GM12878 (cell line): ENCODE results near the gene DDX51. TPM values are rescaled to one million over a fixed set of nuclear protein-coding genes. Genes with fewer than 3 reads are reported as not detected.

Experiments
- BCL3 ChIP-seq: IDR thresholded peaks from 2 replicates; pipeline ENCODE4 v1.6.1; 2011; ENCODE audit warnings: borderline replicate concordance, low read depth, mild to moderate bottlenecking, moderate library complexity, low read length; ENCODE audit not compliant: insufficient read depth, poor library complexity, severe bottlenecking
- CBFB ChIP-seq: IDR thresholded peaks from 2 replicates; pipeline ENCODE4 v1.6.1; 2016; ENCODE audit warnings: antibody characterized with exemption, low read depth
- CHD4 ChIP-seq: fragments of 200-600 bp; sonication (generic); IDR thresholded peaks from 2 replicates; pipeline ENCODE4 v1.6.1; 2016; ENCODE audit warnings: mild to moderate bottlenecking
- IRF4 ChIP-seq: IDR thresholded peaks from 2 replicates; pipeline ENCODE4 v1.6.1; 2011; ENCODE audit warnings: low read depth, low read length
- LARP7 ChIP-seq: fragments of 450-650 bp; IDR thresholded peaks from 2 replicates; pipeline ENCODE4 v1.6.1; 2017; ENCODE audit warnings: mild to moderate bottlenecking
- PAX5 ChIP-seq: IDR thresholded peaks from 2 replicates; pipeline ENCODE4 v1.6.1; 2011; ENCODE audit warnings: low read depth, low read length, borderline replicate concordance
- POU2F2 ChIP-seq: IDR thresholded peaks from 3 replicates; pipeline ENCODE4 v1.6.1; 2011; ENCODE audit warnings: low read depth, mild to moderate bottlenecking, low read length, borderline replicate concordance
- PRDM15 ChIP-seq: fragments of 450-650 bp; formaldehyde crosslinking; IDR thresholded peaks from 2 replicates; pipeline ENCODE4 v1.4.0; 2020; ENCODE audit warnings: mild to moderate bottlenecking, moderate library complexity
- RUNX3 ChIP-seq: IDR thresholded peaks from 2 replicates; pipeline ENCODE4 v1.6.1; 2012; ENCODE audit warnings: low read length, inconsistent platforms
- ZBED1 ChIP-seq: IDR thresholded peaks from 2 replicates; pipeline ENCODE4 v1.6.1; 2016; ENCODE audit warnings: borderline replicate concordance
- ZNF217 ChIP-seq: fragments of 450-650 bp; IDR thresholded peaks from 2 replicates; pipeline ENCODE4 v1.6.1; 2017; ENCODE audit warnings: antibody characterized with exemption, mild to moderate bottlenecking
- polyA plus RNA-seq, 11 experiments: library from polyadenylated mRNA; depleted of rRNA in 4 of 11; unstranded in 6 of 11; stranded (reverse) in 5 of 11; fragments of >200 nt; fragmentation: Nextera tagmentation in 4 of 11; fragmentation: Illumina TruSeq in 1 of 11; extraction: Ambion mirVana in 4 of 11; extraction: Trizol in 1 of 11; gene quantifications; 1 replicate in 1 of 11; 2 replicates in 10 of 11; pipeline versions ENCODE4 v1.2.1 to v1.2.3, GENCODE V29; 2011 to 2016; ENCODE audit warnings: inconsistent platforms in 2 of 11, missing spikeins in 2 of 11, low read depth in 1 of 11
- total RNA-seq, 4 experiments: library from RNA; depleted of rRNA in 3 of 4; stranded (reverse); fragments of >200 nt in 3 of 4; fragmentation: Illumina TruSeq in 1 of 4; extraction: Trizol in 1 of 4; gene quantifications; 2 replicates each; pipeline versions ENCODE4 v1.2.1 to v1.2.3, GENCODE V29; 2013 to 2021
- TF ChIP-seq, protein P1 (sequence below): fragments of 450-650 bp; IDR thresholded peaks from 2 replicates; pipeline ENCODE4 v1.6.1; 2016; ENCODE audit warnings: mild to moderate bottlenecking, moderate library complexity, borderline replicate concordance
- TF ChIP-seq, protein P2 (sequence below): fragments of 450-650 bp; IDR thresholded peaks from 2 replicates; pipeline ENCODE4 v1.6.1; 2017; ENCODE audit warnings: mild to moderate bottlenecking
- TF ChIP-seq, protein P3 (sequence below): IDR thresholded peaks from 2 replicates; pipeline ENCODE4 v1.6.1; 2011; ENCODE audit warnings: borderline replicate concordance, low read depth, mild to moderate bottlenecking, moderate library complexity, mixed read lengths, low read length; ENCODE audit not compliant: insufficient read depth; ENCODE audit errors: extremely low read length
- TF ChIP-seq, protein P4 (sequence below): fragments of 450-650 bp; IDR thresholded peaks from 2 replicates; pipeline ENCODE4 v1.6.1; 2017; ENCODE audit warnings: borderline replicate concordance

DDX51 gene
- total and polyA plus RNA-seq, 10 of the 15 experiments (the other 5 are each of a cell fraction or from before 2014, with no cell fraction given): 0.97 to 29.1 (median 9.8) TPM

- TF ChIP-seq, protein P1, sequence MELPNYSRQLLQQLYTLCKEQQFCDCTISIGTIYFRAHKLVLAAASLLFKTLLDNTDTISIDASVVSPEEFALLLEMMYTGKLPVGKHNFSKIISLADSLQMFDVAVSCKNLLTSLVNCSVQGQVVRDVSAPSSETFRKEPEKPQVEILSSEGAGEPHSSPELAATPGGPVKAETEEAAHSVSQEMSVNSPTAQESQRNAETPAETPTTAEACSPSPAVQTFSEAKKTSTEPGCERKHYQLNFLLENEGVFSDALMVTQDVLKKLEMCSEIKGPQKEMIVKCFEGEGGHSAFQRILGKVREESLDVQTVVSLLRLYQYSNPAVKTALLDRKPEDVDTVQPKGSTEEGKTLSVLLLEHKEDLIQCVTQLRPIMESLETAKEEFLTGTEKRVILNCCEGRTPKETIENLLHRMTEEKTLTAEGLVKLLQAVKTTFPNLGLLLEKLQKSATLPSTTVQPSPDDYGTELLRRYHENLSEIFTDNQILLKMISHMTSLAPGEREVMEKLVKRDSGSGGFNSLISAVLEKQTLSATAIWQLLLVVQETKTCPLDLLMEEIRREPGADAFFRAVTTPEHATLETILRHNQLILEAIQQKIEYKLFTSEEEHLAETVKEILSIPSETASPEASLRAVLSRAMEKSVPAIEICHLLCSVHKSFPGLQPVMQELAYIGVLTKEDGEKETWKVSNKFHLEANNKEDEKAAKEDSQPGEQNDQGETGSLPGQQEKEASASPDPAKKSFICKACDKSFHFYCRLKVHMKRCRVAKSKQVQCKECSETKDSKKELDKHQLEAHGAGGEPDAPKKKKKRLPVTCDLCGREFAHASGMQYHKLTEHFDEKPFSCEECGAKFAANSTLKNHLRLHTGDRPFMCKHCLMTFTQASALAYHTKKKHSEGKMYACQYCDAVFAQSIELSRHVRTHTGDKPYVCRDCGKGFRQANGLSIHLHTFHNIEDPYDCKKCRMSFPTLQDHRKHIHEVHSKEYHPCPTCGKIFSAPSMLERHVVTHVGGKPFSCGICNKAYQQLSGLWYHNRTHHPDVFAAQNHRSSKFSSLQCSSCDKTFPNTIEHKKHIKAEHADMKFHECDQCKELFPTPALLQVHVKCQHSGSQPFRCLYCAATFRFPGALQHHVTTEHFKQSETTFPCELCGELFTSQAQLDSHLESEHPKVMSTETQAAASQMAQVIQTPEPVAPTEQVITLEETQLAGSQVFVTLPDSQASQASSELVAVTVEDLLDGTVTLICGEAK: no peak
- TF ChIP-seq, protein P2, sequence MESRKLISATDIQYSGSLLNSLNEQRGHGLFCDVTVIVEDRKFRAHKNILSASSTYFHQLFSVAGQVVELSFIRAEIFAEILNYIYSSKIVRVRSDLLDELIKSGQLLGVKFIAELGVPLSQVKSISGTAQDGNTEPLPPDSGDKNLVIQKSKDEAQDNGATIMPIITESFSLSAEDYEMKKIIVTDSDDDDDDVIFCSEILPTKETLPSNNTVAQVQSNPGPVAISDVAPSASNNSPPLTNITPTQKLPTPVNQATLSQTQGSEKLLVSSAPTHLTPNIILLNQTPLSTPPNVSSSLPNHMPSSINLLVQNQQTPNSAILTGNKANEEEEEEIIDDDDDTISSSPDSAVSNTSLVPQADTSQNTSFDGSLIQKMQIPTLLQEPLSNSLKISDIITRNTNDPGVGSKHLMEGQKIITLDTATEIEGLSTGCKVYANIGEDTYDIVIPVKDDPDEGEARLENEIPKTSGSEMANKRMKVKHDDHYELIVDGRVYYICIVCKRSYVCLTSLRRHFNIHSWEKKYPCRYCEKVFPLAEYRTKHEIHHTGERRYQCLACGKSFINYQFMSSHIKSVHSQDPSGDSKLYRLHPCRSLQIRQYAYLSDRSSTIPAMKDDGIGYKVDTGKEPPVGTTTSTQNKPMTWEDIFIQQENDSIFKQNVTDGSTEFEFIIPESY: no peak
- no peak for TF ChIP-seq RUNX3
- TF ChIP-seq IRF4: no peak
- 0 out of 2 replicates have a peak, but pooled peaks have one; percentile 32 for TF ChIP-seq LARP7
- TF ChIP-seq POU2F2: no peak
- TF ChIP-seq PRDM15 (CRISPR knock-in tag): no peak
- no peak for TF ChIP-seq ZBED1
- TF ChIP-seq, protein P3, sequence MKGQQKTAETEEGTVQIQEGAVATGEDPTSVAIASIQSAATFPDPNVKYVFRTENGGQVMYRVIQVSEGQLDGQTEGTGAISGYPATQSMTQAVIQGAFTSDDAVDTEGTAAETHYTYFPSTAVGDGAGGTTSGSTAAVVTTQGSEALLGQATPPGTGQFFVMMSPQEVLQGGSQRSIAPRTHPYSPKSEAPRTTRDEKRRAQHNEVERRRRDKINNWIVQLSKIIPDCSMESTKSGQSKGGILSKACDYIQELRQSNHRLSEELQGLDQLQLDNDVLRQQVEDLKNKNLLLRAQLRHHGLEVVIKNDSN: no peak
- no peak for TF ChIP-seq BCL3
- no peak for TF ChIP-seq PAX5
- TF ChIP-seq, protein P4, sequence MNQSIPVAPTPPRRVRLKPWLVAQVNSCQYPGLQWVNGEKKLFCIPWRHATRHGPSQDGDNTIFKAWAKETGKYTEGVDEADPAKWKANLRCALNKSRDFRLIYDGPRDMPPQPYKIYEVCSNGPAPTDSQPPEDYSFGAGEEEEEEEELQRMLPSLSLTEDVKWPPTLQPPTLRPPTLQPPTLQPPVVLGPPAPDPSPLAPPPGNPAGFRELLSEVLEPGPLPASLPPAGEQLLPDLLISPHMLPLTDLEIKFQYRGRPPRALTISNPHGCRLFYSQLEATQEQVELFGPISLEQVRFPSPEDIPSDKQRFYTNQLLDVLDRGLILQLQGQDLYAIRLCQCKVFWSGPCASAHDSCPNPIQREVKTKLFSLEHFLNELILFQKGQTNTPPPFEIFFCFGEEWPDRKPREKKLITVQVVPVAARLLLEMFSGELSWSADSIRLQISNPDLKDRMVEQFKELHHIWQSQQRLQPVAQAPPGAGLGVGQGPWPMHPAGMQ: no peak
- TF ChIP-seq CBFB: no peak
- no peak for TF ChIP-seq CHD4
- no peak for TF ChIP-seq ZNF217
Observed at GRCh38 chr12:132153501-132154340, 9.6 kb upstream of the DDX51 start (continued).
